ENCODE measurements around the gene LRRC15.

The LRRC15 gene

GRCh38 chr3:194384569-194385001 lies 15.0 kb upstream of the LRRC15 start:
- no peak for DNase-seq

DNA sequence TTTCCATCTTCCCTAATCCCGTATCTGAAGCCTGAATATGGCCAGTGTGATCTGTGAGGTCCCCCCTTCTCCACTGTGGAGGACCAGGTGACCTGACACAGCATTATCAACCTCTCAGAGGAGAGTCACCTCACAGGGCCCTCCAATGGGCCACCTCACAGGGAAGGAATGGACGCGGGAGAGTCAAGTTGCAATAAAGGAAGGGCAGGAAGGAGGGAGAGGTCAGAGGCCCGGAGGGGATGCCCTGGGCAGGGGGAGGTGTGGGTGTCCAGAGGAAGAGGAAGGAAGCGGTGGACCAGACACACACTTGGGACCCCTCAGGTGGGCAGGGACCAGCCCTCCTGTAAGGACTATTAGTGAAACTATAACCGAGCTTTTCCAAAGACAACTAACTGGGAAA lies 14.6 kb upstream of the LRRC15 start:
- no peak for DNase-seq

- no peak for DNase-seq
These were observed 13.9 kb upstream of the LRRC15 start for GRCh38 chr3:194383276-194383940.

DNA sequence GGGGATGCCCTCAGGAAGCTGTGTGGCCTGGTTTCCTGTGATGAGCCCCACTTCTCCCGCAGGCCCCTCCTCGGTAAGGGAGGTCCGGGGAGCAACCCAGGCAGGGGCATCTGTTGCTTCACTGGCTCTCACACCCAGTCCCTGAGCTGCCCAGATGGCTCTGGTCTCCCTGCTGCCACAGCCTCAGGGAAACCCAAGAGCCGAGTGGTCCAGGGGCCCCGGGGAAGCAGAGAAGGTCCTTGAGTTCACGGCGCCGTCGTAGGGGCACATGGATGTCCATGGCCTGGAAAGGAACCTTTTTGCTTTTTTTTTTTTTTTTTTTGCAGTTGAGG lies 13.3 kb upstream of the LRRC15 start:
- no peak for DNase-seq

DNA sequence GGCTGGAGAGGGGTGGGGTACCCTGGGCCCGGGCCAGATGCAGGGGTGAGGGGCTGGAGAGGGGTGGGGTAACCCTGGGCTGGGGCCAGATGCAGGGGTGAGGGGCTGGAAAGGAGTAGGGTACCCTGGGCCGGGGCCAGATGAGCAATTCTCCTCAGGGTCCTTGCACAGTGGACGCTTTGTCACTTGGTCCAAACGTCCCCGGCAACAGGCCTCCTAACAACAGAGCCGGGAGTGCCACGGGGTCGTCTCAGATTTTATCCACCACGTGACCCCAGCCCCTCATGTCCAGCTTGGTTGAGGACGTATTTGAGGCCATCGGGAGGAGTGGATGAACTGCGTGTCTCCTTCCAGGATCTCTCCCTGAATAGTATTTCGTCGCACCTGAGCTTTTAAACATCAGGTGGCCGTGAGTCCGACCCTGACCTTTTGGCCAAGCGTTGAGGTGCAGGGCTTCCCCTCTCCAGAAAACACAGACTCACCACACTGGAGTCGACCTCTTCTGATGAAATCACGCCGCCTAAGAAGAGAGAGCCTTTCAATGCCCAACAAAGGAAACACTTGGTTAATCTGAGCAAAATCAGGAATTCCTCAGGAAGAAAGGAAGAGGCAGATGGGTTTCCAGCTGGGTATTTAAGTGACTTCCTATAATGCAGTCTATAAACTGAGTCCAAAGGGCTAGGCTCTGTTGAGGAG lies 12.8 kb upstream of the LRRC15 start:
- DNase-seq = no peak

DNA sequence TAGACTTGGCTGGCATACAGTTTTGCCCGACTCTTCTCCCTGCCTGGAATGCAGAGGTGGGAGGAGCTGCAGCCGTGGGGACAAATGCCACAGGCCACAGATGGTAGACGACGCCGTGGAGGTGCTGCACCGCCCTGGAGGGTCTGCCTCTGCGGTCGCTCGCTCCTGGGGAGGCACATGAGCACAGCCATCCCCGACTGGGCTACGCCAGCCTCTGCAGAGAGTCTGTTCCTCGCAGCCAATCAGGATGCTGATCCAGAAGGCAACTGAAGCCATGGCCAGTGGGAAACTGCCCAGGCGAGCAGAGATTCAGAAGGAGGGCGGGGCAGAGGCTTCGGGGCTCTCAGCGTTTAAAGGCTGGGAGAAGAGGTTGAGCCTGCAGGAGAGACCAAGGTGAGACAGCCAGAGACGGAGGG lies 11.9 kb upstream of the LRRC15 start:
- no peak for DNase-seq

GRCh38 chr3:194380326-194380725 lies 10.8 kb upstream of the LRRC15 start:
- DNase-seq = no peak

- DNase-seq = no peak
These were observed 10.1 kb upstream of the LRRC15 start for GRCh38 chr3:194379651-194380050.

- no peak for DNase-seq
These were observed 9.7 kb upstream of the LRRC15 start for GRCh38 chr3:194379231-194379630.

DNA sequence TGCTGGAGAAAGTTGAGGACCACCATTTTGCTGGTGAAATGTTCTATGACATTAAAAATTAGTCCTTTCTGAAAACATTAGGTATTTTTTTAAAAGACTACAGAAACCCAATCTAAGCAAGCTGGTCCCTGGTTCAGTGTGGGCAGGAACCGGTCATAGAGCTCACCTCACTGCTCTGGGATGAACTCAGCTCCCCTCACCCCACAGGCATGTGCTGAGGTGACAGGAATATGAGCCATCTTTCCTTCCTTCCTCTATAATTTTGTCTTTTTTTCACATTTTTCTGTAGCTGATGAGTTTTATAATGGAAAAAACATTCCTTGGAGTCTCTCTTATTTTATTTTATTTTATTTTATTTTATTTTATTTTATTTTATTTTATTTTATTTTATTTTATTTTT lies 8.2 kb upstream of the LRRC15 start:
- DNase-seq = no peak

- no peak for DNase-seq
These were observed 6.7 kb upstream of the LRRC15 start for GRCh38 chr3:194376241-194376560.

DNA sequence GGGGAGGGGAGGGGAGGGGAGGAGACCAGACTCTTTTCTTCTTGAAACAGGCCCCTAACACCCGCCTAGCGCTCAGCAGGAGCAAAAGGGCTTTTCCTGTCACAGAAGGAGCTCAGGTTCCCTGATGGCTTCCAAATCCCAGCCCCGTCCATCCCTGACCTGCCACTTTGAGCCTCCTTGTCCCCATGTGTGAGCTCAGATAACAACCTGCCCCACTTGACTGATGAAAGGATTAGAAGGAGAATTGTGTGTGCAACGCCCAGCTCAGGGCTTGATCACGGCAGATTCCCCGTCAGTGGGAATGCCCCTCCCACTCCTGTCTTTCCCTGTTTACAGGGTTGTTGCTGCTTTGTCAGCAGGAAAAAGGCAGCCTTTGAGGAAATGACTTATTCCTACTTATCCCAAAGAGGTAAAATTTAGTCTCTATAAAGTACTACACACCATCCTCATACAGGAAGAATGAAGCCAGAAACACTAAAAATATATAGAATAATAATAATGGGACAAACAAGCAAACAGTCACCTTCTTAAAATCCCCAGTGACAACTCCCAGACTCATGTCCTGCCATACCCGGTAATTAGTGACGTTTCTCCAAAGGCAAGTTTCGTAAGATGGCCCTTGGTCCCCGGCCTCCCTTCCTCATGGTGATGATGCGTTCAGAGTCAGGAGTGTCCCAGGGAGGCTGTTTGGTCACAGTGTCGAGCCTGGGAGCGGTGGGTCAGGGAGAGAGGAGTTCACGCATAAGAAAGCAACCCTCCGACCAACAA lies 6.1 kb upstream of the LRRC15 start:
- DNase-seq = no peak

- no peak for DNase-seq
These were observed 5.4 kb upstream of the LRRC15 start for GRCh38 chr3:194374935-194375334.

GRCh38 chr3:194373899-194374298 lies 4.4 kb upstream of the LRRC15 start:
- DNase-seq = no peak

DNA sequence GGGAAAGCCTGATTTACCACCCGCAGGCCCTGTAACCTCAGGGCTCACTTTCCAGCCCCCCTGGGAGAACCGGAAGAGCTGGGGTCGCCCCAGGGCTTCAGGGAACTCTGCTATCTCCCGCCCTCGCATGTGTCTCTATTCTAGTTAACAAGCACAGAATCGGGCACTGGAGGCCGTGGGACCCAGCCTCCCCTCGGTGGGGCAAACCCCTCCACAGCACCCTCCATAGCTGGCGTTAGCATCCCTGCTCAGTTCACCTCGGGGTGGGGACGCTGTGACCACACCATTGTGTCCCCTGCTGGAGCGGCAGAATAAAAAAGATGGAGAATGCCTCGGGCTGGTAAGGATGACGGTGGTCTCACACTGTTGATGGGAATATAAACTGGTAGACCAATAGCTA lies 3.5 kb upstream of the LRRC15 start:
- DNase-seq = no peak

- no peak for DNase-seq
These were observed 1.2 kb upstream of the LRRC15 start for GRCh38 chr3:194370753-194371152.

- no peak for DNase-seq
These were observed 625 bp downstream of the LRRC15 start for GRCh38 chr3:194368918-194369317.

GRCh38 chr3:194367992-194368841 lies 1.3 kb downstream of the LRRC15 start:
- DNase-seq = no peak

DNA sequence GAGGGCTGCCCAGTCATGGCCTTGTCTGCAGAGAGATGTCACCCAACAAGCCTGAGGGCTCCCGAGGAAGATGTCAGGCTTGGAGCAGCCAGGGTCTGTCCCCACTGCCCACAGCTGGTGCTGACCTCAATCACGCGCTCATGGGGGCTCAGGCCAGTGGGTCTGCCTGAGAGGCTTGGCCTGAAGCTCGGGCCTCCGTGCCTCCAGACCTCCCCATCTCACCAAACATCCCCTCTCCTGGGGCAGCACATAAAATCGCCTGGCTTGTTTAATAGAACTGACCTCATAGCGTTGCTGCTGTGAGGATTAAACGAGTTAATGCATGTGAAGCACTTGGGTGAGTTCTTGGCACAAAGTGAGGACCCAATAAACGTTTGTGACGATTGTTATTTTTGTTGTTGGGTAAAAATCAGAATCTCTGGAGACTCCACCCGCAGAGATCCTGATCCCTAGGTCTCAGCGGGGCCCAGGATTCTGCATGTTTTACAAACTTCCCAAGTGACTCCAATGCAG lies 3.5 kb downstream of the LRRC15 start:
- no peak for DNase-seq

DNA sequence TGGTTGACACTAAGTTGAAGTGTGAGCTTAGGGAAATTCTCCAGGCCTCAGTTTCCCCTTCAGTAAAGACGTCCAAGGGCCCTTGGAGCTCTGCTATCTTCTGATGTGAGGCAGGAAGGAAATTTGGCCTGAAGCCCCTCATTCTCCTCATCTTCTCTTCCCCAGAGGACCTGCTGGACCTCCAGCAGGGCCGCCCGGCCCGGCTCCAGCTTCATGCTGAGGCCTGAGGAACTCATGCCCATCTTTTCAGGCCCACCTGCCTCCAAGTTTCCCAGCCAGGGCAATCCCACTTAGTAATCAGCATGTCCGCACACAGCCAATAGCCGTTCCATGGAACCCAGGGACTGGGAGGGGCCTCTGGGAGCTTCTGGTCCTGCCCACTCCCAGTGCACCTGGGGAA lies 4.0 kb downstream of the LRRC15 start:
- no peak for DNase-seq

DNA sequence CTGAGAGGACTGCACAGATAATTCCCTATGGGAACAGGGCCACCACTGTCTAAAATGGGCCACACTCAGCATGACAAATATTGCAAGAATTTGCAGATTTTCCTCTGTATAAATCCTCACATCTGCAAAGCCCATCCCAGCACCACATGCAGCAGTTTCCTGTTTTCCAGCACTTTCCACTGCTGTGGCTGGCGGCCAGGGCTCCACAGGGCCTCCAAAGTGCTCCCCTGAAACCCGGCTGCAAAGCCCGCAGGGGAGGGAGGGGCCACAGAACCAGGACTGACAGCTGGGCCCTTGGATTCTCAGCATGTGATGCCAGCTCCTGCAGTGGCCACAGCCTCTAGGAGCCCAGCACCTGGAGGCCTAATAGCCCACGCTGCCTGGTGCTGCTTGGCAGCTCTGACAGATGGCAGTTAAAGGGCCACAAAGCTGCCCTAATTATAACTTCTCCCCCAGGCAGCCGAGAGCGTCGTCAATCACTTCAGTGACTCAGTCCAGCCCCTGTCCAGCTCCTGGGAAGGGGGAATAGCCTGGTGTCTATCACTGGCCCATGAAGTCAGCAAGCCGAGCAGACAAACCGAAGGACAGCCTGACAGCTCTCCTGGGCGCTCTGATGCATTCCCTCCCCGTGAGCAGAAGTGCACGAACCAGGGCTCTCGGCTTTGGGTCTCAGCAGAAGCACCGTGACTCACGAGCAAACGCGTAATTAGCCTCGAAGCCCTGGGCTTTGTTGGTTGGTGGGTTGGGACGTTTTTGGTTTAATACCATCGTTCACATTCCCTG lies 4.7 kb downstream of the LRRC15 start:
- no peak for DNase-seq

DNA sequence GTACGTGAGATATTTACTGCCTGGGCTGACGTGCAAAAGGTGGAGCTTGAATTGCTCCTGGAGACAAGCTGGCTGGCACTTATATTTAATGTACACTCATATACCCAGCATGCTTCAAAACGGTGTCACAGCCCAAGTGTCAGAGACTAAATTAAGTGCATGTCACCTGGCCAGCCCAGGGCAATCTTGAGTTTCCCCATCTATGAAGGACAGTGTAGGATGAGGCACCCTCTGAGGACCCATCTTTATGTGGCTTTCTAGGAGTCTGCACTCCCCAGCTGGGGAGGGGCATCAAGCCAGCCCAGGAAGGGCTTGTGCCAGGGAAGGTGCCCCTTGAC lies 5.3 kb downstream of the LRRC15 start:
- no peak for DNase-seq

DNA sequence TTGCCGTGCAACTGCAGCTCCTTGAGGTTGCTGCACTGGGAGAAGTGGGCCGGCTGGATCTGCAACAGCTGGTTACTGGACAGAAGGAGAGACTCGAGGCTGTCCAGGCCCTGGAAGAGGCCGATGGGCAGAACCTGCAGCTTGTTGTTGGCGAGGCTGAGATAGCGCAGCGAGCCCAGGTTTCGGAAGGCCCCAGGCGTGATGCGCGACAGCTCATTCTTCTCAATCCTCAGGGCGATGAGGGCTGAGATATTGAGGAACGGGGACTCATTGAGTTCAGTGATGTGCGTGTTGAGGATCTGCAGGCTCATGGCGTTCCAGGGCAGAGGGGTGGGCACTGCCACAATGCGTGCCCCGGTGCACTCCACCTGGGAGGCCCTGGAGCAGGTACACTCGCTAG lies 9.0 kb downstream of the LRRC15 start:
- DNase-seq = no peak
